Smooth muscle cell (in vitro differentiated cells): Measurements from ENCODE around the gene HOXB4. TPM values are rescaled to one million over a fixed set of nuclear protein-coding genes. Genes with fewer than 3 reads are reported as not detected.

Experiments
- DNase-seq: peaks from one replicate; lab custom pipeline; 2025; ENCODE audit not compliant: unreplicated experiment; lab: John Stamatoyannopoulos, UW
- H2AFZ ChIP-seq: fragments of 200-600 bp; sonication (generic); 2 replicates; pipeline ENCODE4 v1.6.0; 2016; ENCODE audit warnings: antibody characterized with exemption, low read depth, mild to moderate bottlenecking
- H3F3A ChIP-seq: fragments of 200-600 bp; sonication (generic); 2 replicates; pipeline ENCODE4 v1.6.0; 2017; ENCODE audit warnings: antibody characterized with exemption, low read depth
- H3K27ac ChIP-seq: fragments of 200-600 bp; sonication (generic); 2 replicates; pipeline ENCODE4 v1.5.1; 2016; ENCODE audit warnings: low read depth, mild to moderate bottlenecking
- H3K27me3 ChIP-seq: fragments of 200-600 bp; sonication (generic); 2 replicates; pipeline ENCODE4 v1.6.1; 2016; ENCODE audit warnings: low read depth, mild to moderate bottlenecking
- H3K36me3 ChIP-seq: fragments of 200-600 bp; sonication (generic); 2 replicates; pipeline ENCODE4 v1.5.1; 2016; ENCODE audit warnings: low read depth
- H3K4me1 ChIP-seq: fragments of 200-600 bp; sonication (generic); 2 replicates; pipeline ENCODE4 v1.5.1; 2016; ENCODE audit warnings: low read depth
- H3K4me2 ChIP-seq: fragments of 200-600 bp; sonication (generic); 2 replicates; pipeline ENCODE4 v1.6.0; 2016; ENCODE audit warnings: mild to moderate bottlenecking
- H3K4me3 ChIP-seq: fragments of 200-600 bp; sonication (generic); 2 replicates; pipeline ENCODE4 v1.5.1; 2016; ENCODE audit warnings: mild to moderate bottlenecking
- H3K79me2 ChIP-seq: fragments of 200-600 bp; sonication (generic); 2 replicates; pipeline ENCODE4 v1.6.0; 2016; ENCODE audit warnings: low read depth, mild to moderate bottlenecking
- H3K9ac ChIP-seq: fragments of 200-600 bp; sonication (generic); 2 replicates; pipeline ENCODE4 v1.6.0; 2016; ENCODE audit warnings: low read depth
- H3K9me3 ChIP-seq: fragments of 200-600 bp; sonication (generic); replicated peaks from 2 replicates; pipeline ENCODE4 v1.5.1; 2016; ENCODE audit warnings: low read depth
- H4K20me1 ChIP-seq: fragments of 200-600 bp; sonication (generic); 2 replicates; pipeline ENCODE4 v1.6.0; 2016; ENCODE audit warnings: low read depth
- WGBS: methylation state at CpG from one replicate; pipeline ENCODE4 v1.1.7; 2016; ENCODE audit warnings: low lambda C conversion rate; 5-methylcytosine and 5-hydroxymethylcytosine counted together
- polyA plus RNA-seq: library from polyadenylated mRNA; unstranded; fragments of >200 nt; fragmentation: Nextera tagmentation; extraction: Ambion mirVana; gene quantifications from 2 replicates; pipeline ENCODE4 v1.2.1, GENCODE V29; 2016
- total RNA-seq: library from RNA; depleted of rRNA; stranded (reverse); fragments of >200 nt; gene quantifications from 2 replicates; pipeline ENCODE4 v1.2.3, GENCODE V29; 2014
- TF ChIP-seq, protein P1 (sequence below): fragments of 200-600 bp; sonication (generic); IDR thresholded peaks from 2 replicates; pipeline ENCODE4 v1.5.1; 2017; ENCODE audit warnings: borderline replicate concordance, mild to moderate bottlenecking, antibody characterized with exemption; ENCODE audit not compliant: insufficient read depth, poor library complexity, severe bottlenecking

HOXB4 gene
- total and polyA plus RNA-seq, 2 experiments from 2014 or later, result 0.96 to 2.6 TPM

DNA sequence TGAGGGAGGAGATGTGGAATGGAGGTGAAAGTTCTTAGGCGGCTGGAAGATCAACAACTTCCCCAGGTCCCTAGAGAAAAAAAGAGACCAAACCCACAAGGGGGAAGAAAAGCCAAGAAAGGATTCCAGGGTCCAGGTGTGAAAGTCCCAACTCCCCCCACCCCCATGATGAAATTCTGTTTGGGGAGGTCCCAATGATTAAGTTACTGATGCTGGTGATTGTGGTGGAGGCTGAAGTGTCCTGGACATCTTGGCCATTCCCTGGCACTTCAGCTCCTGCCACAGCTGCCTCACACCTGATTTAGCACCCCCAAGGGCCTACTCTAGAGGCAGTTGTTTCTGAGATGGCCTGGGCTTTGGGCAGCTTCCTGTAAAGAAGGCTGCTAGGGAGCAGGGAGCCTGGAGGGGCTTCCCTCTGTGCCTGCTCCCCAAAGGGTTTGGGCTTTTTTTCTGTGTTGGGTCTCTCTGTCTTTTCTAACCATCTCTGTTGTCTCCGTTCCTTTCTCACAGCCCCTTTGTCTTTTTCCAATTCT, 13.1 kb downstream of the HOXB4 start:
- H3K79me2 ChIP-seq, result peaks cover 45% of the 10 kb centered on the region

DNA sequence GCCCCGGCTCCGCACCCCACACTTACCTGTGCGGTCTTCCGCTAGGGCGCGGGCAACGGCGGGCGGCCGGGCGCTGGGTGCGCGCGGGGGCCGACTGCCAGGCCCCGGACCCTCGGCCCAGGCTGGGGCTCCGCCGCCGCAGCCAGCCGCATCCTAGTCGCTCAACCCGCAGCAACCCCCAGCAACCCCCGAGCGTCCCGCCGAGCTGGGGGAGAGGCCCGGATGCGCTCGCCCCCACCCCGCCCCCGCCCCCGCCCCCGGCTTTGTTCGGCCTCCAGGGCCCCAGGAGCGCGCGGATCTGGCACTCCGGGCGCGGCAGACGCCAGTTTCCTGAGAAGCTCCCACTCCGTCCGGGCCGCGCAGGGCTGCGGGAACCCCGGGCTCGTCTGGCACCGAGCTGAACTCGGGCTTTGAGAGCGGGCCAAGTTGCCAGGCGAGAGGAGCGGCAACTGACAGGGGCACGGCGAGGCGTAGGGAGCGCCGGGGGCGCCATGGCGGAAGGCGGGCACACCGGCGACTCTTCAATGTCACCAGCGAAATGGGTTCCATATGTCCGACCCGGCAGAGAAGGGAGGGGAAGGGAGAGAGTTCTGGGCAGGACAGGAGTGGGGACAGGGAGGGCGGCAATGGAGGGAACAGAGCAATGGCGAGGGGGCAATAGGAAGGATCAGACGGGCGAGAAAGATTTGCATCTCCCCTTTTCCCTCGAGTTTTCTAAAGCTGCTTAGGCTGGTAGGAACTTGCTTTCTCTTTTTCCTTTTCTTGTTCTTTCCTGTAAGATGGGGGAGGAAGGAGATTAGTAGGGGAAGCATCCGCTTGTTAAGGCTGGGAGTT, 13.7 kb downstream of the HOXB4 start:
- H3K9ac ChIP-seq, result peak overlapping the region; percentile 26
- no peaks in the 10 kb centered on the region for H3F3A ChIP-seq
- H3K27me3 ChIP-seq, result peaks cover 92% of the 10 kb centered on the region
- 12% methylated on average over 51 of the region's 73 CpGs for WGBS
- H3K4me1 ChIP-seq, result peaks cover 6% of the 10 kb centered on the region
- TF ChIP-seq, protein P1, sequence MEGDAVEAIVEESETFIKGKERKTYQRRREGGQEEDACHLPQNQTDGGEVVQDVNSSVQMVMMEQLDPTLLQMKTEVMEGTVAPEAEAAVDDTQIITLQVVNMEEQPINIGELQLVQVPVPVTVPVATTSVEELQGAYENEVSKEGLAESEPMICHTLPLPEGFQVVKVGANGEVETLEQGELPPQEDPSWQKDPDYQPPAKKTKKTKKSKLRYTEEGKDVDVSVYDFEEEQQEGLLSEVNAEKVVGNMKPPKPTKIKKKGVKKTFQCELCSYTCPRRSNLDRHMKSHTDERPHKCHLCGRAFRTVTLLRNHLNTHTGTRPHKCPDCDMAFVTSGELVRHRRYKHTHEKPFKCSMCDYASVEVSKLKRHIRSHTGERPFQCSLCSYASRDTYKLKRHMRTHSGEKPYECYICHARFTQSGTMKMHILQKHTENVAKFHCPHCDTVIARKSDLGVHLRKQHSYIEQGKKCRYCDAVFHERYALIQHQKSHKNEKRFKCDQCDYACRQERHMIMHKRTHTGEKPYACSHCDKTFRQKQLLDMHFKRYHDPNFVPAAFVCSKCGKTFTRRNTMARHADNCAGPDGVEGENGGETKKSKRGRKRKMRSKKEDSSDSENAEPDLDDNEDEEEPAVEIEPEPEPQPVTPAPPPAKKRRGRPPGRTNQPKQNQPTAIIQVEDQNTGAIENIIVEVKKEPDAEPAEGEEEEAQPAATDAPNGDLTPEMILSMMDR, result no peak
- H3K4me2 ChIP-seq, result peak overlapping the region; percentile 89
- H3K9me3 ChIP-seq, result no peaks in the 10 kb centered on the region
- no peak overlapping the region for H3K27ac ChIP-seq
- H3K4me3 ChIP-seq, result peak overlapping the region; percentile 47
- H4K20me1 ChIP-seq, result peaks cover 100% of the 10 kb centered on the region
- no peaks in the 10 kb centered on the region for H3K36me3 ChIP-seq
- H3K79me2 ChIP-seq, result peaks cover 39% of the 10 kb centered on the region
- no peak overlapping the region for H2AFZ ChIP-seq
- DNase-seq, result no peak

More for the DNA sequence above, 13.1 kb downstream of the HOXB4 start:
- TF ChIP-seq, protein P1, result no peak
- Histone ChIP-seq H3K36me3 (no peaks in the 10 kb centered on the region), H3K4me3 (no peak overlapping the region), H3K4me1 (peaks cover 6% of the 10 kb centered on the region), H3F3A (no peaks in the 10 kb centered on the region), H4K20me1 (peaks cover 100% of the 10 kb centered on the region), H3K9ac (no peak overlapping the region), H2AFZ (no peak overlapping the region), H3K27me3 (peaks cover 92% of the 10 kb centered on the region), H3K4me2 (peak overlapping the region; percentile 89), H3K27ac (no peak overlapping the region), H3K9me3 (no peaks in the 10 kb centered on the region)
- WGBS, result 70% methylated on average over 2 of the region's 2 CpGs
- DNase-seq, result no peak

DNA sequence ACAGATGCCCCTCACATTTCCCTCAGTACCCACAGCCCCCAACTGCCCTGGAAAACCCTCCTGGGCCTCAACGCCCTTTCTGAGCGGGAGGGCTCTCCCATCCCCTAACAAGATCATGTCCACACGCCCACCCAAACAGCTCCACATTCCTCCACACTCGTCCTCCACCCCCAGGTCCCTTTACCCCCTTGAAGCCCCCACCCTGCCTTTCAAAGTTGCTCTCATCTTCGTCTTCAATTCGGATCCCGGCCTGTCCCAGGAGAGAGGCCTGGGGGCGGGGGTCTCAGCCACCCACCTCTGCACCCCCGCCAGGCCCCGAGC, 14.3 kb downstream of the HOXB4 start:
- H3K27me3 ChIP-seq, result peaks cover 92% of the 10 kb centered on the region
- H3K79me2 ChIP-seq, result peaks cover 33% of the 10 kb centered on the region
- 43% methylated on average over 3 of the region's 10 CpGs for WGBS
- no peak overlapping the region for H3K27ac ChIP-seq
- peaks cover 100% of the 10 kb centered on the region for H4K20me1 ChIP-seq
- H3K4me3 ChIP-seq, result peak overlapping the region; percentile 47
- H3K4me1 ChIP-seq, result peaks cover 6% of the 10 kb centered on the region
- H3K9me3 ChIP-seq, result no peaks in the 10 kb centered on the region
- H3K36me3 ChIP-seq, result no peaks in the 10 kb centered on the region
- TF ChIP-seq, protein P1, result no peak
- H3F3A ChIP-seq, result no peaks in the 10 kb centered on the region
- no peak for DNase-seq
- H2AFZ ChIP-seq, result no peak overlapping the region
- H3K9ac ChIP-seq, result no peak overlapping the region
- H3K4me2 ChIP-seq, result peak overlapping the region; percentile 89
